ENCODE measurements around the gene NAA10. TPM values are rescaled to one million over a fixed set of nuclear protein-coding genes. Genes with fewer than 3 reads are reported as not detected.
A peak's percentile ranks its signal among the peaks of the same experiment; 100 is the strongest.

NAA10 gene
- total RNA-seq, 1 experiment from 2014 or later, result 124 TPM

GRCh38 chrX:153968255-153968654, 33.4 kb upstream of the NAA10 start (continued):
- no peak for TF ChIP-seq ZFX (IDR thresholded peaks at IDR 0.05)
- TF ChIP-seq, protein P1, sequence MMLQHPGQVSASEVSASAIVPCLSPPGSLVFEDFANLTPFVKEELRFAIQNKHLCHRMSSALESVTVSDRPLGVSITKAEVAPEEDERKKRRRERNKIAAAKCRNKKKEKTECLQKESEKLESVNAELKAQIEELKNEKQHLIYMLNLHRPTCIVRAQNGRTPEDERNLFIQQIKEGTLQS (IDR thresholded peaks at IDR 0.05), result no peak
- TF ChIP-seq ZNF274 (IDR thresholded peaks at IDR 0.05; ENCODE audit: low read depth, low read length), result no peak
- TF ChIP-seq JUND (IDR thresholded peaks at IDR 0.05), result no peak
- TF ChIP-seq SP1 (IDR thresholded peaks at IDR 0.05; ENCODE audit: low read depth), result no peak
- no peak for TF ChIP-seq POLR2A (IDR thresholded peaks at IDR 0.05; ENCODE audit: borderline replicate concordance, extremely low read depth, insufficient read depth, insufficient read length)
- no peak for TF ChIP-seq POLR2AphosphoS5 (IDR thresholded peaks at IDR 0.05; ENCODE audit: low read depth, low read length)
- TF ChIP-seq CEBPB (IDR thresholded peaks at IDR 0.05; ENCODE audit: low read depth), result no peak
- TF ChIP-seq SIN3A (IDR thresholded peaks at IDR 0.05; ENCODE audit: low read depth), result no peak

DNA sequence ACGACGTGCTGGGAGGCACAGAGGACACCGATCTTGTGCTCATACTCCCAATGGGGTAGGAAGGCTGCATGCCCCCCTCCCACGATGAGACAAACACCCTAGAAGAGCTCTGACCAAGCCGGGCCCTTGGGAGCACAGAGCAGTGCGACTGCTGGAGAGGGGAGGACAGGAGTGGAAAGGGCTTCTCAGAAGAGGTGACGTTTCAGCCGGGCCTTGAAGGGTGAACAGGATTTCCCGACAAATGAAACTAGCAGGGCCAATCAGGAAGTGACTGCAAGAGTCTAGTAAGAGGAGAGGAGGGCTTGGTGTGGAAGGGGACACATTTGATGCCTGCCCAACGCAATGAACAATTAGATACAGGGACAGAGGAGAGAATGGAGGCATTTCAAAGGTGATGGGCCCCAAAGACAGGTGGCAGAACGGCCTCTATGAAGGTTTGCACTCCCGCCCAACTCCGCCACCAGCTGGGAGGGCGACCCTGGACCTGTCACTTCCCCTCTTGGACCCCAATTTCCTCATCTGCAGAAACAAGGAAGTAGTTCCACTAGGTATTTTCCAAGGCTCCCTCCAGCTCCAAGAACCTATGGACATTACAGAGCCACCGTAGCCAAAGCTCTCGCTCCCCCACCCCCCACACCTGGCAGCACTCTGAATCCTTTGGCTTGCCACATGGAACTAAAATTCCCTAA, 32.8 kb upstream of the NAA10 start:
- no peaks in the 10 kb centered on the region for H4K20me1 ChIP-seq (ENCODE audit: insufficient read depth)
- peaks cover 7 to 13% of the 10 kb centered on the region in 2 experiments; a peak in 3 of 4 replicates for H3K4me1 ChIP-seq (ENCODE audit: control insufficient read depth in 1 of 2, insufficient read depth in 2 of 2, low read length in 2 of 2)
- H3K9me3 ChIP-seq (ENCODE audit: control insufficient read depth in 1 of 2, insufficient read depth in 1 of 2, low read depth in 1 of 2, low read length in 2 of 2), result no peaks in the 10 kb centered on the region
- intact Hi-C loops (cut with micrococcal nuclease), result no loop called here
- H3K4me2 ChIP-seq (ENCODE audit: low read length), result no peak overlapping the region
- CTCF ChIA-PET, result no interaction called here
- TF ChIP-seq EZH2 (IDR thresholded peaks at IDR 0.05) (no peak), SP1 (IDR thresholded peaks at IDR 0.05; ENCODE audit: low read depth) (no peak), CTCF (IDR thresholded peaks at IDR 0.05 in 2 of 3, conservative IDR thresholded peaks at IDR 0.05 in 1 of 3; ENCODE audit: borderline replicate concordance in 1 of 3, insufficient read depth in 1 of 3, low read depth in 2 of 3, low read length in 2 of 3) (no peak), SRF (IDR thresholded peaks at IDR 0.05; ENCODE audit: low read depth) (no peak), ELF1 (IDR thresholded peaks at IDR 0.05; ENCODE audit: borderline replicate concordance, low read depth) (no peak), SIN3A (IDR thresholded peaks at IDR 0.05; ENCODE audit: low read depth) (no peak), POLR2AphosphoS5 (IDR thresholded peaks at IDR 0.05; ENCODE audit: low read depth, low read length) (no peak), CEBPB (IDR thresholded peaks at IDR 0.05; ENCODE audit: low read depth) (no peak), RAD21 (IDR thresholded peaks at IDR 0.05; ENCODE audit: low read depth) (no peak), MAX (IDR thresholded peaks at IDR 0.05) (no peak)
- TF ChIP-seq, protein P1 (IDR thresholded peaks at IDR 0.05), result no peak
- TF ChIP-seq, protein P2, sequence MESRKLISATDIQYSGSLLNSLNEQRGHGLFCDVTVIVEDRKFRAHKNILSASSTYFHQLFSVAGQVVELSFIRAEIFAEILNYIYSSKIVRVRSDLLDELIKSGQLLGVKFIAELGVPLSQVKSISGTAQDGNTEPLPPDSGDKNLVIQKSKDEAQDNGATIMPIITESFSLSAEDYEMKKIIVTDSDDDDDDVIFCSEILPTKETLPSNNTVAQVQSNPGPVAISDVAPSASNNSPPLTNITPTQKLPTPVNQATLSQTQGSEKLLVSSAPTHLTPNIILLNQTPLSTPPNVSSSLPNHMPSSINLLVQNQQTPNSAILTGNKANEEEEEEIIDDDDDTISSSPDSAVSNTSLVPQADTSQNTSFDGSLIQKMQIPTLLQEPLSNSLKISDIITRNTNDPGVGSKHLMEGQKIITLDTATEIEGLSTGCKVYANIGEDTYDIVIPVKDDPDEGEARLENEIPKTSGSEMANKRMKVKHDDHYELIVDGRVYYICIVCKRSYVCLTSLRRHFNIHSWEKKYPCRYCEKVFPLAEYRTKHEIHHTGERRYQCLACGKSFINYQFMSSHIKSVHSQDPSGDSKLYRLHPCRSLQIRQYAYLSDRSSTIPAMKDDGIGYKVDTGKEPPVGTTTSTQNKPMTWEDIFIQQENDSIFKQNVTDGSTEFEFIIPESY (IDR thresholded peaks at IDR 0.05; ENCODE audit: extremely low read depth, insufficient replicate concordance, low read length), result no peak
- DNase-seq (ENCODE audit: low read depth, low spot score) (no peak), ATAC-seq (no peak)
- RAD21 ChIA-PET (ENCODE audit: low non-redundant PET in 1 of 2, low total read pairs in 2 of 2, uncharacterized antibody in 2 of 2, unreplicated experiment in 2 of 2), result no interaction called here
- no peaks in the 10 kb centered on the region for H3K27me3 ChIP-seq (ENCODE audit: insufficient read depth, low read length)
- POLR2A ChIA-PET, result no interaction called here
- no peak overlapping the region for H2AFZ ChIP-seq (ENCODE audit: low read depth, low read length, poor library complexity, severe bottlenecking)
- TSS peak; percentile 4 for BruUV-seq (replicated peaks)
- no peak overlapping the region; the same call in 1 of the 2 replicates for H3K27ac ChIP-seq (ENCODE audit: low read depth, low read length)
- H3K79me2 ChIP-seq (ENCODE audit: insufficient read depth, low read length), result peaks cover 83% of the 10 kb centered on the region
- H3K36me3 ChIP-seq (ENCODE audit: control insufficient read depth in 1 of 2, insufficient read depth in 2 of 2, low read length in 2 of 2), result peaks cover 0 to 11% of the 10 kb centered on the region in 2 experiments; a peak in 1 of 4 replicates
- no peaks in the 10 kb centered on the region for H3K9me2 ChIP-seq (ENCODE audit: insufficient read depth)
- H3K9ac ChIP-seq (ENCODE audit: low read length), result no peak overlapping the region
- H3K4me3 ChIP-seq (replicated peaks in 1 of 2; ENCODE audit: low read depth in 1 of 2, low read length in 2 of 2), result no peak overlapping the region
